A673 (cell line): ENCODE results near the gene EOLA1.

Experiments used
- CTCF ChIP-seq: fragments of 300-800, 200-600 bp; sonication (generic); conservative IDR thresholded peaks from 2 replicates; pipeline ENCODE4 v1.5.1; 2017; ENCODE audit warnings: low read depth, mild to moderate bottlenecking, antibody characterized with exemption, low read length, moderate library complexity, mixed read lengths
- EZH2 ChIP-seq: fragments of 200-600 bp; sonication (generic); IDR thresholded peaks from 2 replicates; pipeline ENCODE4 v1.6.1; 2017; ENCODE audit warnings: borderline replicate concordance, low read depth, mild to moderate bottlenecking, mixed read lengths, antibody characterized with exemption, low read length; ENCODE audit not compliant: poor library complexity, severe bottlenecking

DNA sequence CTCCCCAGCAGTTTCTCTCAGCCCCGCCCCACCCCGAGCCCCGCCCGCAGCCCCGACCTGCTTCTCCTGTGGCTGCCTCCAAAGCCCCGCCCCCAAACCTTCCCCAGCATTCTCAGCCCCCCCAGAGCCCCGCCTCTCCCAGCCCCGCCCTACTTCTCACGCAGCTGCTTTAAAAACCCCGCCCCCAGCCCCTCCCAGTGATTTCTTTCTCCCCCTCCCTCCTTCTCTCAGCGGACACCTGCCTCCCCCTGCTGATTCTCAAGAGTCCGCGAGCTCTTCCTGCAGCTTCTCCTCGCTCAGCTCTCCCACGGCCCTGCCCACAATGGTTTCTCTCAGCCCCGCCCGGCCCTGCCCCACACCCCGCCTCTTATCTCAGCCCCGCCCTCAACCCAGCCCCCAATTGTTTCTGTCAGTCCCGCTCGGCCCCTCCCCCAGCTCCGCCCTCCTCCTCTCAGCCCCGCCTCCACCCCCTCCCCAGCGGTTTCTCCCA, 636 bp upstream of the EOLA1 start:
- TF ChIP-seq CTCF (no peak), EZH2 (no peak)
